BLaER1 treated with 17β-estradiol and CSF1 and Interleukin-3, amounts not matched to agents 10 nM and 100 nM (cell line): Measurements from ENCODE around the gene PNMA6E.

ENCODE experiments used
- H3K27ac ChIP-seq, 11 experiments: shearing (Covaris generic); formaldehyde crosslinking; 2 replicates each; pipeline ENCODE4 v1.8.1; 2022
- H3K27me3 ChIP-seq, 11 experiments: shearing (Covaris generic); formaldehyde crosslinking; 2 replicates each; pipeline ENCODE4 v1.8.1; 2022
- H3K36me3 ChIP-seq, 11 experiments: shearing (Covaris generic); formaldehyde crosslinking; 2 replicates each; pipeline ENCODE4 v1.8.1; 2022
- H3K4me1 ChIP-seq, 10 experiments: shearing (Covaris generic); formaldehyde crosslinking; 2 replicates each; pipeline ENCODE4 v1.8.1; 2022
- H3K4me2 ChIP-seq, 11 experiments: shearing (Covaris generic); formaldehyde crosslinking; 2 replicates each; pipeline ENCODE4 v1.8.1; 2022
- H3K4me3 ChIP-seq, 10 experiments: shearing (Covaris generic); formaldehyde crosslinking; 2 replicates each; pipeline ENCODE4 v1.8.1; 2022
- H3K9ac ChIP-seq, 11 experiments: shearing (Covaris generic); formaldehyde crosslinking; 2 replicates each; pipeline ENCODE4 v1.8.1; 2022
- H3K9me3 ChIP-seq, 11 experiments: shearing (Covaris generic); formaldehyde crosslinking; replicated peaks in 1 of 11; 2 replicates each; pipeline ENCODE4 v1.8.1; 2022
- H4K20me1 ChIP-seq, 11 experiments: shearing (Covaris generic); formaldehyde crosslinking; 2 replicates each; pipeline ENCODE4 v1.8.1; 2022
- Cebpa-rat ChIP-seq, 11 experiments: shearing (Covaris generic); IDR thresholded peaks; 2 replicates each; pipeline ENCODE4 v1.8.1; 2022

Gene PNMA6E

DNA sequence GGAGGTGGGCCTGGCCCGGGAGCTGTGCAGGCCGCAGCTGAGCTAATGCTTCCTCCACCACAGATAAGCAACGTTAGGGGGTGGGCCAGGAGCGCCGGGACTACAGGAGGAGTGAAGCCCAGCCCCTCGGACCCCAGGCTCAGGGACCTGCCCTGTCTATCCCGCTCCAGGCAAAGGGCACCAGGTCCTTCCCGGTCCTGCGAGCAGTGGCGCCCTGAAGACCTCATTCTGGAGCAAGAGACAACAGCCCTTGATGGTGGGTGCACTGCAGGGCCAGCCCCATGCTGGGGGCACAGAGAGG is 45.4 kb upstream of the PNMA6E start:
- TF ChIP-seq Cebpa-rat (IDR thresholded peaks at IDR 0.05): no peak
- Histone ChIP-seq H3K9ac (no peak overlapping the region), H3K36me3 (peaks cover 0 to 25% (median 7%) of the 10 kb centered on the region in 11 experiments; a peak in 8 of 22 replicates), H3K27ac (no peak overlapping the region), H3K9me3 (peaks cover 0 to 11% (median 0%) of the 10 kb centered on the region in 11 experiments; a peak in 6 of 22 replicates), H4K20me1 (peaks cover 0 to 71% (median 27%) of the 10 kb centered on the region in 11 experiments; a peak in 13 of 22 replicates), H3K4me2 (no peak overlapping the region), H3K4me1 (peaks cover 0 to 3% (median 0%) of the 10 kb centered on the region in 10 experiments; a peak in 1 of 20 replicates), H3K4me3 (no peak overlapping the region), H3K27me3 (peaks cover 52 to 88% (median 60%) of the 10 kb centered on the region in 11 experiments)

GRCh38 chrX:153445856-153446635 is 44.9 kb upstream of the PNMA6E start, which contains the start of gene TREX2:
TREX2 (minus strand) TSS chrX:153446056; CDS start chrX:153445430, 626 bp downstream.
- peaks cover 0 to 20% (median 7%) of the 10 kb centered on the region in 11 experiments; a peak in 7 of 22 replicates for H3K36me3 ChIP-seq

GRCh38 chrX:153445106-153445855 is 44.1 kb upstream of the PNMA6E start:
- H3K27me3 ChIP-seq: peaks cover 39 to 79% (median 53%) of the 10 kb centered on the region in 11 experiments
- H4K20me1 ChIP-seq: peaks cover 0 to 58% (median 21%) of the 10 kb centered on the region in 11 experiments; a peak in 12 of 22 replicates
- peaks cover 0 to 12% (median 4%) of the 10 kb centered on the region in 11 experiments; a peak in 7 of 22 replicates for H3K36me3 ChIP-seq
- H3K4me1 ChIP-seq: peaks cover 0 to 3% (median 0%) of the 10 kb centered on the region in 10 experiments; a peak in 1 of 20 replicates
- H3K4me3 ChIP-seq: no peak overlapping the region
- no peak overlapping the region for H3K27ac ChIP-seq
- H3K4me2 ChIP-seq: no peak overlapping the region
- H3K9ac ChIP-seq: no peak overlapping the region
- no peak for TF ChIP-seq Cebpa-rat (IDR thresholded peaks at IDR 0.05)
- peaks cover 0 to 11% (median 0%) of the 10 kb centered on the region in 11 experiments; a peak in 6 of 22 replicates for H3K9me3 ChIP-seq

More at GRCh38 chrX:153445856-153446635, 44.9 kb upstream of the PNMA6E start, which contains the start of gene TREX2:
- TF ChIP-seq Cebpa-rat (IDR thresholded peaks at IDR 0.05): no peak
- no peak within 1 kb of the TSS for H3K9ac ChIP-seq
- peaks cover 0 to 3% (median 0%) of the 10 kb centered on the region in 10 experiments; a peak in 1 of 20 replicates for H3K4me1 ChIP-seq
- no peak within 1 kb of the TSS for H3K4me3 ChIP-seq
- H3K27ac ChIP-seq: no peak within 1 kb of the TSS
- peaks cover 47 to 83% (median 58%) of the 10 kb centered on the region in 11 experiments for H3K27me3 ChIP-seq
- peaks cover 0 to 11% (median 0%) of the 10 kb centered on the region in 11 experiments; a peak in 6 of 22 replicates for H3K9me3 ChIP-seq
- no peak within 1 kb of the TSS for H3K4me2 ChIP-seq
- H4K20me1 ChIP-seq: peaks cover 0 to 66% (median 27%) of the 10 kb centered on the region in 11 experiments; a peak in 12 of 22 replicates

DNA sequence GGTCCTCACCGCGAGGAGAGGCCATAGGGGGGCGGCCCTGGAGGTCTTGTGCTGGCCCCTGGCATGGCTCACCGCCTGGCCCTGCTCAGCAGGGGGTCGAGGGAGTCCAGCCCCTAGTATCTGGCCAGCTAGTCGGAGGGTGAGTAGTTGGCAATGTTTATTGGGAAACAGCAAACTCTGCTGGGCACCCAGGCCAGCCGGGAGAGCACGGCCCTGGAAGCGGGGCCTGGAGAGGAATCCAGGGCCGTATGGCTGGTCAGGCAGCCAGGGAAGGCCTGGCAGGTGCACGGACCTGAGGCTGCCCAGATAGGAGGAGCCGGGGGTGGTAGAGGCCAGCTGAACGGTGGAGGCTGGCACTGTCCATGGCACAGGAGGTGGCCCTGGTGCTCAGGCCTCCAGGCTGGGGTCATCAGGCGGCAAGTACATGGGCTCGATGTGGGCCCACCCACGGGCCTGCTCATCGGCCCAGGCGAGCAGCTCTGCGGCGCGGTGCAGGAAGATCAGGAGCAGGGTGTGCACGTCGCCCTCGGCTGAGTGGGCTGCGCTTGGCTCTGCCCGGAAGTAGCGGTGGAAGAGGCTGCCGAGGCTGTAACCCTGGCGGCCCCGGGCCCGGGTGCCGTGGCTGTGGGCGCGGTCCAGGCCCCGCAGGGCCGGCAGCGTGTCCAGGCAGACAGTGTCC is 43.3 kb upstream of the PNMA6E start:
- TF ChIP-seq Cebpa-rat (IDR thresholded peaks at IDR 0.05): no peak
- H3K4me3 ChIP-seq: no peak overlapping the region
- peaks cover 0 to 51% (median 13%) of the 10 kb centered on the region in 11 experiments; a peak in 10 of 22 replicates for H4K20me1 ChIP-seq
- H3K27ac ChIP-seq: no peak overlapping the region
- no peak overlapping the region for H3K4me2 ChIP-seq
- H3K9ac ChIP-seq: no peak overlapping the region
- peaks cover 31 to 79% (median 49%) of the 10 kb centered on the region in 11 experiments for H3K27me3 ChIP-seq
- H3K4me1 ChIP-seq: peaks cover 0 to 3% (median 0%) of the 10 kb centered on the region in 10 experiments; a peak in 1 of 20 replicates
- peaks cover 0 to 4% (median 0%) of the 10 kb centered on the region in 11 experiments; a peak in 7 of 22 replicates for H3K36me3 ChIP-seq
- peaks cover 0 to 11% (median 0%) of the 10 kb centered on the region in 11 experiments; a peak in 6 of 22 replicates for H3K9me3 ChIP-seq

DNA sequence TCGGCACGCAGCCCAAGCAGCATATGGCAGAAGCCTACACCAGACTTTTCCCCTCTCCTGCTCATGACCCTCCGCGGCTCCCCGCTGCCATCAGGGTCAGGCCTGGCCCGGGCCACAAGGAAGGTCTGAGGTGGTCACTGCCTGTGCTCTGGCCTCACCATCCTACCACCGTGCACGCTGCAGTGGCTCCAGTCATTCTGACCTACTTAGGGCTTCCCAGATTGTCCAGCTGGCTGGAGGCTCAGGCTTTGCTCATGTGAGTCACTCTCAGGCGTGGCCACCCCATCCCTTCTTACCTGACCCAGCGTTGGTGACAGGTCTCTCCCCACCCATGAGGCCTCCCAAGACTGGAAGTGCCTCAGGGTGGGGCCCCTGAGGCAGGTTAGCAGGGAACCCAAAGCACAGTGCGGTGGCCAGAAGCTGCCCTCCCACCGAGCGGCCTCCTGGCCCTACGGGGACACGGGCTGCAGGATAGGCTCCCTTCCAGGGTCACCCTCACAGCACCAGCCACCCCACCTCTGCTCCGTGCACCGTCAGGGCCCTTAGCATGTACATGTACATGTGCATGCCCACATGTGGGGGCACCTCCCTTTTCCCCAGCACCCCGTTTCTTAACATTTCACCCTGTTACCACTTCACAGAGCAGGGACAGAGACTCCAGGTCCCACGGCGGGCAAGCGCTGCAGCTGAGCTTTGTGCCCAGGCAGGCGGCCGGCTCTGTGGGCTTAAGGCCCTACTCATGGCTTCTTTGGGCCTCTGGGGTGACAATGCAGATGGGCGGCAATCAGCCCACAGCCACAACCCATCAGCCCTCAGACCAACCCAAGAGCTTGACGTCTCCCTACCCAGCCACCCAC is 42.6 kb upstream of the PNMA6E start:
- no peak overlapping the region for H3K4me2 ChIP-seq
- peaks cover 0 to 3% (median 0%) of the 10 kb centered on the region in 10 experiments; a peak in 1 of 20 replicates for H3K4me1 ChIP-seq
- H4K20me1 ChIP-seq: peaks cover 0 to 44% (median 8%) of the 10 kb centered on the region in 11 experiments; a peak in 9 of 22 replicates
- H3K36me3 ChIP-seq: no peaks in the 10 kb centered on the region; a peak in 2 of 22 replicates
- H3K27me3 ChIP-seq: peaks cover 25 to 77% (median 43%) of the 10 kb centered on the region in 11 experiments
- H3K4me3 ChIP-seq: no peak overlapping the region
- no peak overlapping the region for H3K9ac ChIP-seq
- TF ChIP-seq Cebpa-rat (IDR thresholded peaks at IDR 0.05): no peak
- peaks cover 0 to 11% (median 0%) of the 10 kb centered on the region in 11 experiments; a peak in 6 of 22 replicates for H3K9me3 ChIP-seq
- no peak overlapping the region for H3K27ac ChIP-seq

DNA sequence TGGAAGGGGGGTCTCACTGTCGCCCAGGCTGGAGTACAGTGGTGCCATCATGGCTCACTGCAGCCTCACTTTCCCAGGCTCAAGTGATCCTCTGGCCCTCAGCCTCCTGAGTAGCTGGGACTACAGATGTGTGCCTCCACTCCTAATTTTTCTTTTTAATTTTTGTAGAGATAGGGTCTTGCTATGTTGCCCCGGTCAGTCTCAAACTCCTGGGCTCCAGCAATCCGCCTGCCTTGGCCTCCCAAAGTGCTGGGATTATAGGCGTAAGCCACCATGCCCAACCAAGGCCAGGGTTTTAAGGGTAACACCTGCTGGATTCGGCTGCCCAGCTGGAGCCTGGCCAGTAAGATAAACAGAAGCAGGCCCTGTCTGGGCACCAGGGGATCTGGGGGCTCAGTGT is 41.3 kb upstream of the PNMA6E start:
- H3K4me3 ChIP-seq: no peak overlapping the region
- peaks cover 0 to 3% (median 0%) of the 10 kb centered on the region in 10 experiments; a peak in 1 of 20 replicates for H3K4me1 ChIP-seq
- TF ChIP-seq Cebpa-rat (IDR thresholded peaks at IDR 0.05): no peak
- H3K27me3 ChIP-seq: peaks cover 25 to 84% (median 47%) of the 10 kb centered on the region in 11 experiments
- no peak overlapping the region for H3K27ac ChIP-seq
- H3K36me3 ChIP-seq: no peaks in the 10 kb centered on the region; a peak in 2 of 22 replicates
- peaks cover 0 to 43% (median 8%) of the 10 kb centered on the region in 11 experiments; a peak in 9 of 22 replicates for H4K20me1 ChIP-seq
- peaks cover 0 to 11% (median 0%) of the 10 kb centered on the region in 11 experiments; a peak in 6 of 22 replicates for H3K9me3 ChIP-seq
- no peak overlapping the region for H3K4me2 ChIP-seq
- no peak overlapping the region for H3K9ac ChIP-seq

- no peak for TF ChIP-seq Cebpa-rat (IDR thresholded peaks at IDR 0.05)
- H3K4me3 ChIP-seq: no peak overlapping the region
- no peak overlapping the region for H3K4me2 ChIP-seq
- H3K9me3 ChIP-seq: peaks cover 0 to 11% (median 0%) of the 10 kb centered on the region in 11 experiments; a peak in 6 of 22 replicates
- H3K4me1 ChIP-seq: no peaks in the 10 kb centered on the region
- no peak overlapping the region for H3K27ac ChIP-seq
- H3K9ac ChIP-seq: no peak overlapping the region
- peaks cover 25 to 84% (median 47%) of the 10 kb centered on the region in 11 experiments for H3K27me3 ChIP-seq
- peaks cover 0 to 38% (median 7%) of the 10 kb centered on the region in 11 experiments; a peak in 9 of 22 replicates for H4K20me1 ChIP-seq
- H3K36me3 ChIP-seq: no peaks in the 10 kb centered on the region; a peak in 1 of 22 replicates
Measured at GRCh38 chrX:153441981-153442380, 40.8 kb upstream of the PNMA6E start.
